Naive B cell (primary cell): ENCODE data around the gene ARHGEF1. TPM values are rescaled to one million over a fixed set of nuclear protein-coding genes. Genes with fewer than 3 reads are reported as not detected.

Source experiments
- ATAC-seq, 2 donors: fragments of 150-1000 bp; cut with Tn5 transposase; 2 replicates each; pipeline ENCODE4 v1.10.0; 2021; ENCODE audit warnings: low read depth in 2 of 2, mild to moderate bottlenecking in 2 of 2, moderate library complexity in 2 of 2
- DNase-seq: peaks from one replicate; pipeline ENCODE4 v3.0.0; 2022
- H3K27ac Mint-ChIP-seq, 6 donors: one replicate each; pipeline ENCODE4 v1.8.0; 2020 to 2022; ENCODE audit warnings: mild to moderate bottlenecking in 6 of 6, mixed read lengths in 6 of 6, moderate library complexity in 5 of 6, inconsistent platforms in 2 of 6
- H3K27me3 Mint-ChIP-seq, 3 donors: one replicate each; pipeline ENCODE4 v1.8.0; 2021 to 2022; ENCODE audit warnings: mixed read lengths in 3 of 3, mild to moderate bottlenecking in 1 of 3
- H3K36me3 Mint-ChIP-seq, 2 donors: one replicate each; pipeline ENCODE4 v1.8.0; 2020 to 2022; ENCODE audit warnings: mixed read lengths in 2 of 2, inconsistent platforms in 1 of 2, mild to moderate bottlenecking in 1 of 2
- H3K4me1 Mint-ChIP-seq, 3 donors: one replicate each; pipeline ENCODE4 v1.8.0; 2020 to 2022; ENCODE audit warnings: mixed read lengths in 3 of 3, inconsistent platforms in 1 of 3, mild to moderate bottlenecking in 1 of 3, moderate library complexity in 1 of 3
- H3K4me3 Mint-ChIP-seq, 8 donors: one replicate each; pipeline ENCODE4 v1.8.0; 2020 to 2022; ENCODE audit warnings: mild to moderate bottlenecking in 8 of 8, mixed read lengths in 8 of 8, moderate library complexity in 8 of 8, inconsistent platforms in 2 of 8
- H3K9me3 Mint-ChIP-seq, 7 donors: one replicate each; pipeline ENCODE4 v1.8.0; 2020 to 2022; ENCODE audit warnings: mixed read lengths in 7 of 7, mild to moderate bottlenecking in 5 of 7, inconsistent platforms in 2 of 7, moderate library complexity in 1 of 7
- polyA plus RNA-seq, 6 donors: library from polyadenylated mRNA; unstranded; fragments of 300-500 nt; fragmentation: Illumina TruSeq; gene quantifications; one replicate each; pipeline ENCODE4 v1.2.3, GENCODE V29; 2021; ENCODE audit warnings: low read depth in 6 of 6

ARHGEF1 gene
- polyA plus RNA-seq, 6 donors from 2014 or later = 110 to 220 (median 122) TPM

DNA sequence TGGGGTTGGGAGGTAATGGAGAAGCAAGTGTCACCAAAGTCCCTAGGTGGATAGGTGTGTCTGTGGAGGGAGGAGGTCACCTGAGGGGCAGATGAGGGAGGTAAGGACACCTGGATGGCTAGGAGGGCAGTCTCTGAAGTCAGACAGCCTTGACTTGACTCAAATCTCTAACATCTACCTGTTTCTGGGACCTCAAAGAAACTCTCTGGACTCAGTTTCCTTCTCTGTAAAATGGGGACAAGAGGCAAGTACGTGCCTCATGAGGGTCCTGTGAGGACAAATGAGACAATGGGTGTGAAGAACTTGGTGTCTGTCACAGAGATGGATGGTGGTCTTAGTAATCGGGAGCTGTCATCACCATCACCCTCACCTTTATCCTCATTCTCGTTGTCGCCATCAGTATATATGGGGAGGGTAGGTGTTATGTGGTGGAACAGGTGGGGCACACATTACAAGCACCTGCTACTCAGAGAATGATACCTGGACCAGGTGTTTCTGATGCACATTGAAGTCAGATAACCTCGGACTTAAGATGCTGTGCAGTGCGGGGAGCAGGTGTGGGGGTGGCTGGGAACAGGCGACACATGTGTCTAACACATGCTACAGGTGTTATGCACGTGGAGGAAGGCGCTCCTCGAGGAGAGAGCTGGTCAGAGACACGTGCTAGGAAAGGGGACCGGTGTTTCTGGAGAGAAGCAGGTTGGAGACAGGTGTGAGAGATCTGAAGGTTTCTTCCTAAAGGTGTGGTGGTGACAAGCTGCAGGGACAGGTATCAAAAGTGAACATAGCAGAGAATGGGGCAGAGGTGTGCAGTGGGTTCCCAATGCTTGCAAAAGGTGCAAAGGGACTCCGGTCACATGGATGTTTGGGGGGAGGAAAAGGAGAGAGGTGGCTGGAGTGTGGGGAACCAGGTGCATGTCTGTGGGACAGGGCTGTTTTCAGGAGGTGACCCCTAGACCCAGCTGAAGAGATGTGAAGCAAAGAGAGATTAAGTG, 41.5 kb downstream of the ARHGEF1 start:
- H3K36me3 Mint-ChIP-seq = peaks cover 0 to 8% of the 10 kb centered on the region in 2 donors
- peaks cover 15 to 28% (median 20%) of the 10 kb centered on the region in 3 donors for H3K27me3 Mint-ChIP-seq
- peaks cover 29 to 35% (median 33%) of the 10 kb centered on the region in 3 donors for H3K4me1 Mint-ChIP-seq
- ATAC-seq = no peak
- DNase-seq = no peak
- peak overlapping the region in 2 of 8 donors; percentile 31 to 84 for H3K4me3 Mint-ChIP-seq
- H3K9me3 Mint-ChIP-seq = no peaks in the 10 kb centered on the region
- H3K27ac Mint-ChIP-seq = no peak overlapping the region

DNA sequence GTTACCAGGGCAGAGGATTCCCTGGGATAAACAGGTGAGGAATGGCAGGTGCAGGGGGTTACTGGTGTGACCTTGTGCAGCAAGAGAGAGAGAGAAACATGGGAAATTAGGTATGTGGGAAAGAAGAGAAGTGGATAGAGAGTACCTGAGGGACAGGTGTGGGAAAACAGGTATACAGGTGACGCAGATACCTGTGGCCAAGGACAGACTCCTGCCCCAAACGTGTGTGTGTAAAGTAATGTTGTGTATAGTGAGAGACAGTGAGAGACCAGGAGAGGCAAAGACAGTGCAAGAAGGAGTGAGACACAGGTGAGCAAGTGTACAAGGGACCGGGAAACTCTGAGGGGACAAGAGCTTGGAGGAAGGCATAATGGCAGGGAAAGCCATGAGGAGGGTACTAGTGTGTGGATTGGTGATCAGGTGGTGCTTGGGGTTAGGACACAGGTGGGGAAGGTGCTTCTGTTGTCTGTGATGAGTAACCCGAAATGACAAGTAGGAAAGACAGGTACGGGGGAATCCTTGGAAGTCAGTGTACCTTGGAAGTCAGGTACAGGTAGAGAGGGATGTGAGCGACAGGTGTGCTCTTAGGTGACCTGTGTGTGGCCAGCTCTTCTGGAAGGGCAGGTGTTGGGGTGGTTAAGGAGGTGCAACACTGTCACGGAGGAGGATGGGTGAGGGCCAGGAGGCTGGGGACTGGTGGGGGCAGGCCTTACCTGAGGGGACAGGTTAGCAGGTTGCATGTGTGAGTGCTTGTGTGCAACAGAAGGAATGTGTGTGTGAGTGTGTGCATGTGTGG, 42.4 kb downstream of the ARHGEF1 start:
- ATAC-seq (no peak), DNase-seq (no peak)
- H3K9me3 Mint-ChIP-seq = no peaks in the 10 kb centered on the region
- no peak overlapping the region for H3K27ac Mint-ChIP-seq
- peaks cover 0 to 8% of the 10 kb centered on the region in 2 donors for H3K36me3 Mint-ChIP-seq
- no peak overlapping the region for H3K4me3 Mint-ChIP-seq
- H3K4me1 Mint-ChIP-seq = peaks cover 39 to 45% (median 42%) of the 10 kb centered on the region in 3 donors
- peaks cover 15 to 28% (median 20%) of the 10 kb centered on the region in 3 donors for H3K27me3 Mint-ChIP-seq

DNA sequence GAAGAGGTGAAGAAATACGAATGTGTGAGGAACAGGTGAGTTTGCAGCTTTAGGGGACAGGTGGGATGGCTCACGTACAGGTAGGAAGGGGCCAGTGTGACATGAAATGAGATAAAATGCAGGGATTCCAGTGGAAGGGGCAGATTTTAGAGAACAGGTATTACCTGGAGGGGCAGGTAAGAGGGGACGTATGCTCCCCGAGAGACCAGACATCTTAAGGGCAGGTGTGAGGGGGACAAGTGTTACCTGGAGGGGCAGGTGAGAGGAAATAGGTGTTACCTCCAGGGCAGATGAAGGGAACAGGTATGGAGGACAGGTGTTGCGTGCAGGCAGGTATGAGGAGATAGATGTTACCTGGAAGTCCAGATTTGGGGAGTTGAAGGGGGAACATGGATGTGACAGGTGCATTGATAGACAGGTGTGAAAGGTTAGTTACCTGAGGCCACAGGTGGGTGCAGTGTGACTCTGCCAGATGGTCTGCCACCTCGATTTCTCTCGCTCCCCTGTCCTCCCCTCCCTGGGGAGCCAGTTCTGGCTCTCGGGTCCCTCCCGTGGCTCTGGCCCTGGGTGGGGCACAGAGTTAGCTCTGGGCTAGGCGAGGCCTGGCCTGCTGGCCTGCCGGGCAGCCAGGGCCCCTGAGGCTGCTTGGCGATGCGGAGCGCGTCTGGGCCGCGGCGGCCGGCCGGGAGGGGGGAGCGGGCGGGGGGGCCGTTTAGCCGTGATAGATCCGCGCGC, 43.2 kb downstream of the ARHGEF1 start:
- H3K4me1 Mint-ChIP-seq = peaks cover 42 to 47% (median 46%) of the 10 kb centered on the region in 3 donors
- DNase-seq (no peak), ATAC-seq (no peak)
- H3K4me3 Mint-ChIP-seq = no peak overlapping the region
- peaks cover 0 to 8% of the 10 kb centered on the region in 2 donors for H3K36me3 Mint-ChIP-seq
- no peaks in the 10 kb centered on the region for H3K9me3 Mint-ChIP-seq
- H3K27me3 Mint-ChIP-seq = peaks cover 14 to 24% (median 18%) of the 10 kb centered on the region in 3 donors
- no peak overlapping the region for H3K27ac Mint-ChIP-seq

DNA sequence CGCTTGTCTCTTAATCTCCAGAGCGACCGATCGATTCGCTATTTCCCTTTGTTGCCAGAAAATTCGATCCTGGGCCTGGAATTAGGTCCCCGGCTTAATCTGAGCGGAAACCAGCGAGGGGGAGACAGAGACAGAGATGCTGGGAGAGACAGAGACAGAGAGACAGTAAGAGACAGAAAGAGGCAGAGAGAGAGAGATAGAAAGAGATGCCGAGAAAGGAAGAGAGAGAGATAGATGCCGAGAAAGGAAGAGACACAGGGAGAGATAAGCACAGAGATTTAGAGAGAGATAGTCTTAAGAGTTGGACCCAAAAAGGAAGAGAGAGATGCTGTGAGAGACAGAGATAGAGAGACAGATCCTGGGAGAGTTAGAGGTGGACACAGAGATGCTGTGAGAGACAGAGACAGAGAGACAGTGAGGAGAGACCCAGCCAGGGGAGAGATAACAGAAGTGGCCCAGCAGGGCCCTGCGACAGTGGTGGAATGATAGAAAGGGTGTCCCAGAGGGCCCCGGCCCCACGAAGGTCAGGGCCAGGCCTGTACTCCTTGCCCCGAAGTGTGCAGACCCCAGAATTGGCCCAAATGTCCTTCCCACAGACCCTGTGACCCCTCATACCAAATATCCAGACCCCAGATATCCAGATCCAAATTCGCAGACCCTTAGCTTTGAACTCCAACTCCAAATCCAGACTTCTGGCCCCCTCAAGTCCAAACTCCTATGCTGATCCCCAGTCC, 43.9 kb downstream of the ARHGEF1 start:
- Mint-ChIP-seq H3K9me3 (no peaks in the 10 kb centered on the region), H3K27me3 (peaks cover 10 to 16% (median 12%) of the 10 kb centered on the region in 3 donors), H3K27ac (no peak overlapping the region), H3K4me1 (peaks cover 41 to 45% (median 43%) of the 10 kb centered on the region in 3 donors), H3K4me3 (no peak overlapping the region), H3K36me3 (peaks cover 0 to 8% of the 10 kb centered on the region in 2 donors)
- ATAC-seq (no peak), DNase-seq (no peak)

DNA sequence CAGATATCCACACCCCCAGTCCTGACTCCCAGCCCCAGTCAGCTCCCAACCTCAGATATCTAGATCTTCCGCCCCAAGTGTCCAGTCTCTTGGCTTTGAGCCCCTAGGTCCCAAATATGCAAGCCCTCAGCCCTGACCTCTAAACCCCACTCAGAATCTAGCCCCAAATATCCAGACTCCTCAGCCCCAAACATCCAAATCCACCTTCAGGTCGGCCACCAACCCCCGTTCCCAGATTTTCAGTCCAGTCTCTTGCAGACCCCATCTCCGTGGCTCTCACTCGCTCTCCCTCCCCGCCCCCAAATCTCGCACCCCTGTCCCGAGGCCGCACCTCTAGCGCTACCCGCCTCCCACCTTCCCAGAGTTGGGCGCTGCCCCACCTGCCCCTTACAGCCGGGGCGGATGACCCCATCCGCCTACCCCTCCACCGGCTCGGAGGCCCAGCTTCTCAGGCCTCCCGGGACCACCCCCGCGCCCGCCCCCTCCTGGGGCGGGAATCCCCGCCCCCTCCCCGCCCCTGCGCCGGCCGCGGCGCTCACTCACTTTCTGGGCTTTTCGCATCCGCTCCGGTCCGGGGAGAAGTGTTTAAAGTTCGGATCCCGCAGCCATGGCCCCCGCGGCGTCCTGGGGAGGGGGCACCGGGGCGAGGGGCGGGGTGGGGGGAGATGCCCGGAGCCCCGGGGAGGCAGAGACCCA, 44.7 kb downstream of the ARHGEF1 start:
- H3K27me3 Mint-ChIP-seq = peaks cover 7 to 10% (median 10%) of the 10 kb centered on the region in 3 donors
- DNase-seq (no peak), ATAC-seq (peak; percentile 25 to 26)
- no peaks in the 10 kb centered on the region for H3K9me3 Mint-ChIP-seq
- H3K4me1 Mint-ChIP-seq = peaks cover 38 to 42% (median 39%) of the 10 kb centered on the region in 3 donors
- H3K4me3 Mint-ChIP-seq = peak overlapping the region in 5 of 8 donors; percentile 84 to 91 (median 91)
- H3K36me3 Mint-ChIP-seq = peaks cover 0 to 8% of the 10 kb centered on the region in 2 donors
- H3K27ac Mint-ChIP-seq = peak overlapping the region in 2 of 6 donors; percentile 68 to 94

DNA sequence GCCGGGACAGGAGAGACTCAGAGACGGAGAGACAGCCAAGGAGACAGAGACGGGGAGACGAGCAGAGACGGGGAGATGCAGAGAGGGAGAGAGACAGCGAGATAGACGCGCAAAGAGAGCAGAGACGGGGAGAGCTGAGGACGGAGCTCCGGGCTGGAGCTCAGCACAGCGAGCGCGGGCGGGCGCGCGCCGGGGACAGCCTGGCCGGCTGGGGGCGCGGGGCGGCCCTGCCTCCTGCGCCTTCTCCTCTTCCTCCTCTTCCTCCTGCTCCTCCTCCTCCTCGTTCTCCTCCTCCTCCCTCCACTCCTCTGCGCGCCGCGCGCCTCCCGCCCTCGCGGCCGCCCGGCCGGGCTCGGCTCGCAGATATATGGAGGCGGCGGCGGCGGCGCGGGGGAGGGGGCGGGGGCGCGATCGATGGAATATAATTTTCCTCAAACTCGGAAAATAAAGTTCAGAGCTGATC, 45.3 kb downstream of the ARHGEF1 start, which contains the start of gene ERFL:
ERFL (minus strand) TSS at position 229 of the 463 bp plus-strand sequence. CDS start 15,530 bp downstream, outside the sequence.
- no peaks in the 10 kb centered on the region for H3K9me3 Mint-ChIP-seq
- peaks cover 0 to 4% of the 10 kb centered on the region in 2 donors for H3K36me3 Mint-ChIP-seq
- H3K27ac Mint-ChIP-seq = peak within 1 kb of the TSS; percentile 85 to 97 (median 93)
- H3K4me1 Mint-ChIP-seq = peaks cover 34 to 43% (median 36%) of the 10 kb centered on the region in 3 donors
- H3K4me3 Mint-ChIP-seq = peak within 1 kb of the TSS in 6 of 8 donors; percentile 85 to 93 (median 92)
- ATAC-seq (peak; percentile 36 to 38), DNase-seq (no peak)
- H3K27me3 Mint-ChIP-seq = peaks cover 3 to 7% (median 5%) of the 10 kb centered on the region in 3 donors

DNA sequence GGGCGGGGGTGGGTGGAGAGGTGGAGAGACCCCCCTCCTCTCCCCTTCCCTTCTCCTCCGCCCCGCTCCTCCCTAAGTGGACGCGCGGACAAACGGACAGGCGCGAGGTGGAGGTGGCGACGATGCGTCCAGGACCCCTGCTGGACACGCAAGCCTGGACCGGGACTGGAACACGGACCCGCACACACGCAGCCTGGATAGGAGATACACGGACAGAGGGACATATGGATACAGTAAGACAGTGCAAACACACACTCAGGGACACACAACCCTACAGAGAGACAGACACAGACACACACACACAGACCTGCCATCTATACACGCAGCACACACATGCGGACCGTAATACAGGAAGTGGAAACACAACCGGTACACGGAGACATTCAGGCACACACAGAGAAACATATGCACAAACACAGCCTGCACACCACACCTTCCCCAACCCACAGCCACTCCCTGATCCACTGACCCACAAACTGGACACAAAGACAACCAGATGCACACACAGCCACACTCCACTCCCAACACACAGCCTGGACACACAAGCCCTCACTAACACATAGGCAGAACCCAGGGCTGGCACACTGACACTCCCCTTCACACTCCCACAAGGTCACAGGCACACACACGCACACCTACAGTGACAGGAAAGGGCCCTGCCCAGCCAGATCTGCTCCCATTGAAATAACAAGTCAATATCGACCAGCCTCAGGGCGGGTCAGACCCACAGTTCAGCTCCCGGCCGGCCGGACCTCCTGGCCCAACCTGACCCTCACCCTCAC, 46.0 kb downstream of the ARHGEF1 start:
- Mint-ChIP-seq H3K4me1 (peaks cover 37 to 46% (median 39%) of the 10 kb centered on the region in 3 donors), H3K27ac (peak overlapping the region; percentile 51 to 97 (median 89)), H3K9me3 (no peaks in the 10 kb centered on the region), H3K36me3 (no peaks in the 10 kb centered on the region), H3K4me3 (peak overlapping the region in 6 of 8 donors; percentile 85 to 93 (median 92)), H3K27me3 (peaks cover 0 to 4% (median 0%) of the 10 kb centered on the region in 3 donors)
- peak; percentile 46 for DNase-seq
- peak; percentile 65 to 66 for ATAC-seq

DNA sequence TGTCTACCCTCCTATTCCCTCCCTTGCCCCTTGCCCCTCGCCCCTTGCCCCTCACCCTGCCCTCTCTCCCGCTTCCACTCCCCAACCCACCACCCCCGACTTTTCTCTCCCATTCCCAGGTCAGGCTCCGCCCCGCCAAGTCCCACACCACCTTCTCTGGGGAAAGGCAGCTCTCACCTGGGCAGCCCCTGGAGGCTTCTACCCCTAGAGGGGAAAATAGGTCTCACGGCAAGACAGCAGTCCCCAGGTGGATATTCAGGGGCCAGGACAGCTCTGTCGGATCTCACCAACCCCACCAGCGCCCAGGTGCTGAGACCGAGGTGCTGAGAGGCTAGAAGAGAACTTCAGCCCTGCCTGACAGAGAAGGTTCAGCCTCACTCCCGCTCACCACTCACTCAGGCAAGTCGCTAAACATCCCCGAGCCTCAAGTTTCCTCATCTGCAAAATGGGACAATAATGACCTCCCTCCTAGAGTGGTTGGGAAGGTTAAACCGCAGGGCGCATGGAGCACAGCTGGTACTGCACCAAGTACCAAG, 46.6 kb downstream of the ARHGEF1 start:
- ATAC-seq (peak in 1 of 2 donors; percentile 10), DNase-seq (no peak)
- Mint-ChIP-seq H3K4me3 (peak overlapping the region in 6 of 8 donors; percentile 81 to 93 (median 88)), H3K27ac (peak overlapping the region in 3 of 6 donors; percentile 32 to 92 (median 85)), H3K27me3 (peaks cover 0 to 4% (median 0%) of the 10 kb centered on the region in 3 donors), H3K9me3 (no peaks in the 10 kb centered on the region), H3K36me3 (no peaks in the 10 kb centered on the region), H3K4me1 (peaks cover 44 to 51% (median 46%) of the 10 kb centered on the region in 3 donors)

DNA sequence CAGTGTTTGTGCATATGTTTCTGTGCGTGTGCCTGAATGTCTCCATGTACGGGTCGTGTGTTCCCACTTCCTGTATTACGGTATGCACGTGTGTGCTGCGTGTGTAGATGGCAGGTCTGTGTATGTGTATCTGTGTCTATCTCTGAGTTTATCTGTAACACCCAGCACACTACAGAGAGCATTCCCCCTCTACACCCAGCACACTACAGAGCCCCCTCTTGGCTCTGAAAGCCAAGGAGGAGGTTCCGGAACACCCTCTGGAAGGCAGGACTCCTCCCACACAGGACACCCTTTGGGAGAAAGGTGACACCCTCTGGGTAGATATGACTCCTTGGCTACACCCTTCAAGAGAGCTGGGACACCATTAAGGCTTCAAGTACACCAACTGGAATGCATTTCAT, 47.3 kb downstream of the ARHGEF1 start:
- ATAC-seq (peak in 1 of 2 donors; percentile 5), DNase-seq (no peak)
- Mint-ChIP-seq H3K4me1 (peaks cover 51 to 58% (median 53%) of the 10 kb centered on the region in 3 donors), H3K27ac (peak overlapping the region in 2 of 6 donors; percentile 28 to 85), H3K4me3 (peak overlapping the region in 5 of 8 donors; percentile 67 to 92 (median 80)), H3K36me3 (no peaks in the 10 kb centered on the region), H3K27me3 (peaks cover 4 to 6% (median 5%) of the 10 kb centered on the region in 3 donors), H3K9me3 (no peaks in the 10 kb centered on the region)

DNA sequence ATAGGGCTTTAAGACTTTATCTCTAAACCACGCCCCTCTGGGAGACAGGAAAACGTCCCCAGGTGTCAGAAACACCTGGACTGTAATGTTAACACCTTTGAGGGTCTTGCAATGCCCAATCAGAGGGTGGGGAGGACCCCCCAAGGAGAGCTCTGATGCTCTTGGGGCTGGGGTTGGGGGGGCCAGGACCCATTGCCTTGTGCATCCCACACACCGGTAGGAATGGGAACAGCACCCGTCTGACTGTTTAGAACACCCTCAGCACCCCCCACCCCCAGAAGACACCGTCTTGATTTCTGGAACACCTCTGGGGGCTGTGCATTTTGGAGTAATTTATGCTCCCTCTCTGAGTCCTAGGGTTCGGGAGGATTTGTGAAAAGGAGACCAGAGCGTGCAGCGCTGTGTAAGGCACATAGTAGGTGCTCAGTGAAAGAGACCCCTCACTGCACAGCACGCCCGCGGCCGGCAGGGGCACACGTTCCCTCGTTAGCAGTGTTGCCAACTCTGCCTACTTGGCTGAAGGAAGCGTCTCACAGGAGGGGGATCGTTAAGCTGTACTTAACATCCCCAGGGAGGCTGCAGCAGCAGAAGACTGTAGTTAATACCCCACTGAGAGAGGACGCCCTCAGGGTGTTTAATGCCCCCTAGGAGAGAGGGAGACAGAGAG, 48.1 kb downstream of the ARHGEF1 start:
- Mint-ChIP-seq H3K4me1 (peaks cover 54 to 61% (median 55%) of the 10 kb centered on the region in 3 donors), H3K27ac (peak overlapping the region in 4 of 6 donors; percentile 3 to 85 (median 35)), H3K9me3 (no peaks in the 10 kb centered on the region), H3K4me3 (peak overlapping the region in 2 of 8 donors; percentile 14 to 40), H3K27me3 (peaks cover 4 to 8% (median 8%) of the 10 kb centered on the region in 3 donors), H3K36me3 (no peaks in the 10 kb centered on the region)
- ATAC-seq = peak; percentile 24 to 34
- no peak for DNase-seq
